ENCODE results near the gene SSH2.

SSH2 gene

GRCh38 chr17:29627951-29628350, 302.1 kb downstream of the SSH2 start:
- H3K9me3 ChIP-seq (ENCODE audit: control insufficient read depth, low read length) = no peaks in the 10 kb centered on the region
- DNase-seq = no peak
- H3K36me3 ChIP-seq (ENCODE audit: control insufficient read depth, insufficient read depth, low read length) = peaks cover 33% of the 10 kb centered on the region
- no peak overlapping the region for H3K27ac ChIP-seq (ENCODE audit: insufficient read depth, low read length, poor library complexity, severe bottlenecking)
- H3K4me1 ChIP-seq (ENCODE audit: control insufficient read depth, insufficient read depth, low read length, poor library complexity, severe bottlenecking) = peaks cover 1% of the 10 kb centered on the region
- H3K4me3 ChIP-seq (ENCODE audit: insufficient read depth, low read depth, low read length, poor library complexity, severe bottlenecking) = no peak overlapping the region
- H3K27me3 ChIP-seq (replicated peaks; ENCODE audit: control insufficient read depth, insufficient read depth, low read length, poor library complexity, severe bottlenecking) = no peaks in the 10 kb centered on the region

GRCh38 chr17:29625037-29625750, 304.8 kb downstream of the SSH2 start:
- Histone ChIP-seq H3K27ac (ENCODE audit: insufficient read depth, low read length, poor library complexity, severe bottlenecking) (no peak overlapping the region), H3K9me3 (ENCODE audit: control insufficient read depth, low read length) (no peaks in the 10 kb centered on the region), H3K4me3 (ENCODE audit: insufficient read depth, low read depth, low read length, poor library complexity, severe bottlenecking) (no peak overlapping the region), H3K36me3 (ENCODE audit: control insufficient read depth, insufficient read depth, low read length) (peaks cover 5% of the 10 kb centered on the region), H3K4me1 (ENCODE audit: control insufficient read depth, insufficient read depth, low read length, poor library complexity, severe bottlenecking) (peaks cover 13% of the 10 kb centered on the region), H3K27me3 (replicated peaks; ENCODE audit: control insufficient read depth, insufficient read depth, low read length, poor library complexity, severe bottlenecking) (no peaks in the 10 kb centered on the region)
- DNase-seq = no peak

- H3K36me3 ChIP-seq (ENCODE audit: control insufficient read depth, insufficient read depth, low read length) = peaks cover 4% of the 10 kb centered on the region
- H3K9me3 ChIP-seq (ENCODE audit: control insufficient read depth, low read length) = no peaks in the 10 kb centered on the region
- no peak overlapping the region for H3K27ac ChIP-seq (ENCODE audit: insufficient read depth, low read length, poor library complexity, severe bottlenecking)
- peaks cover 13% of the 10 kb centered on the region for H3K4me1 ChIP-seq (ENCODE audit: control insufficient read depth, insufficient read depth, low read length, poor library complexity, severe bottlenecking)
- no peaks in the 10 kb centered on the region for H3K27me3 ChIP-seq (replicated peaks; ENCODE audit: control insufficient read depth, insufficient read depth, low read length, poor library complexity, severe bottlenecking)
- no peak for DNase-seq
- no peak overlapping the region for H3K4me3 ChIP-seq (ENCODE audit: insufficient read depth, low read depth, low read length, poor library complexity, severe bottlenecking)
Measured at GRCh38 chr17:29624586-29624985, 305.4 kb downstream of the SSH2 start.

GRCh38 chr17:29623283-29623647, 306.8 kb downstream of the SSH2 start:
- H3K4me1 ChIP-seq (ENCODE audit: control insufficient read depth, insufficient read depth, low read length, poor library complexity, severe bottlenecking) = peaks cover 15% of the 10 kb centered on the region

GRCh38 chr17:29622337-29623282, 307.4 kb downstream of the SSH2 start, which contains the start of gene CORO6:
TSS of gene CORO6 (minus strand) at chr17:29622912. CDS start at chr17:29621421, 1,491 bp downstream.
- Histone ChIP-seq H3K9me3 (ENCODE audit: control insufficient read depth, low read length) (no peaks in the 10 kb centered on the region), H3K36me3 (ENCODE audit: control insufficient read depth, insufficient read depth, low read length) (no peaks in the 10 kb centered on the region), H3K27me3 (replicated peaks; ENCODE audit: control insufficient read depth, insufficient read depth, low read length, poor library complexity, severe bottlenecking) (no peaks in the 10 kb centered on the region), H3K4me3 (ENCODE audit: insufficient read depth, low read depth, low read length, poor library complexity, severe bottlenecking) (peak within 1 kb of the TSS; percentile 79), H3K4me1 (ENCODE audit: control insufficient read depth, insufficient read depth, low read length, poor library complexity, severe bottlenecking) (peaks cover 21% of the 10 kb centered on the region), H3K27ac (ENCODE audit: insufficient read depth, low read length, poor library complexity, severe bottlenecking) (no peak within 1 kb of the TSS)
- peak; percentile 50 to 61 (median 54) for DNase-seq

More at GRCh38 chr17:29623283-29623647, 306.8 kb downstream of the SSH2 start:
- Histone ChIP-seq H3K27me3 (replicated peaks; ENCODE audit: control insufficient read depth, insufficient read depth, low read length, poor library complexity, severe bottlenecking) (no peaks in the 10 kb centered on the region), H3K4me3 (ENCODE audit: insufficient read depth, low read depth, low read length, poor library complexity, severe bottlenecking) (peak overlapping the region; percentile 79), H3K36me3 (ENCODE audit: control insufficient read depth, insufficient read depth, low read length) (no peaks in the 10 kb centered on the region), H3K9me3 (ENCODE audit: control insufficient read depth, low read length) (no peaks in the 10 kb centered on the region), H3K27ac (ENCODE audit: insufficient read depth, low read length, poor library complexity, severe bottlenecking) (no peak overlapping the region)
- DNase-seq = no peak

- H3K4me3 ChIP-seq (ENCODE audit: insufficient read depth, low read depth, low read length, poor library complexity, severe bottlenecking) = peak overlapping the region; percentile 79
- H3K4me1 ChIP-seq (ENCODE audit: control insufficient read depth, insufficient read depth, low read length, poor library complexity, severe bottlenecking) = peaks cover 30% of the 10 kb centered on the region
- H3K27ac ChIP-seq (ENCODE audit: insufficient read depth, low read length, poor library complexity, severe bottlenecking) = no peak overlapping the region
- no peaks in the 10 kb centered on the region for H3K27me3 ChIP-seq (replicated peaks; ENCODE audit: control insufficient read depth, insufficient read depth, low read length, poor library complexity, severe bottlenecking)
- H3K36me3 ChIP-seq (ENCODE audit: control insufficient read depth, insufficient read depth, low read length) = no peaks in the 10 kb centered on the region
- H3K9me3 ChIP-seq (ENCODE audit: control insufficient read depth, low read length) = no peaks in the 10 kb centered on the region
- DNase-seq = no peak
Measured at GRCh38 chr17:29621751-29622194, 308.3 kb downstream of the SSH2 start.

- peaks cover 38% of the 10 kb centered on the region for H3K4me1 ChIP-seq (ENCODE audit: control insufficient read depth, insufficient read depth, low read length, poor library complexity, severe bottlenecking)
- H3K4me3 ChIP-seq (ENCODE audit: insufficient read depth, low read depth, low read length, poor library complexity, severe bottlenecking) = no peak overlapping the region
- no peak for DNase-seq
- H3K27ac ChIP-seq (ENCODE audit: insufficient read depth, low read length, poor library complexity, severe bottlenecking) = no peak overlapping the region
- no peaks in the 10 kb centered on the region for H3K36me3 ChIP-seq (ENCODE audit: control insufficient read depth, insufficient read depth, low read length)
- H3K9me3 ChIP-seq (ENCODE audit: control insufficient read depth, low read length) = no peaks in the 10 kb centered on the region
- H3K27me3 ChIP-seq (replicated peaks; ENCODE audit: control insufficient read depth, insufficient read depth, low read length, poor library complexity, severe bottlenecking) = no peaks in the 10 kb centered on the region
Measured at GRCh38 chr17:29620779-29621500, 309.1 kb downstream of the SSH2 start.

GRCh38 chr17:29620271-29620670, 309.8 kb downstream of the SSH2 start:
- Histone ChIP-seq H3K36me3 (ENCODE audit: control insufficient read depth, insufficient read depth, low read length) (no peaks in the 10 kb centered on the region), H3K4me1 (ENCODE audit: control insufficient read depth, insufficient read depth, low read length, poor library complexity, severe bottlenecking) (peaks cover 45% of the 10 kb centered on the region), H3K27me3 (replicated peaks; ENCODE audit: control insufficient read depth, insufficient read depth, low read length, poor library complexity, severe bottlenecking) (no peaks in the 10 kb centered on the region), H3K4me3 (ENCODE audit: insufficient read depth, low read depth, low read length, poor library complexity, severe bottlenecking) (no peak overlapping the region), H3K27ac (ENCODE audit: insufficient read depth, low read length, poor library complexity, severe bottlenecking) (no peak overlapping the region), H3K9me3 (ENCODE audit: control insufficient read depth, low read length) (no peaks in the 10 kb centered on the region)
- DNase-seq = no peak

- Histone ChIP-seq H3K27ac (ENCODE audit: insufficient read depth, low read length, poor library complexity, severe bottlenecking) (no peak overlapping the region), H3K4me3 (ENCODE audit: insufficient read depth, low read depth, low read length, poor library complexity, severe bottlenecking) (no peak overlapping the region), H3K36me3 (ENCODE audit: control insufficient read depth, insufficient read depth, low read length) (no peaks in the 10 kb centered on the region), H3K4me1 (ENCODE audit: control insufficient read depth, insufficient read depth, low read length, poor library complexity, severe bottlenecking) (peaks cover 55% of the 10 kb centered on the region), H3K27me3 (replicated peaks; ENCODE audit: control insufficient read depth, insufficient read depth, low read length, poor library complexity, severe bottlenecking) (no peaks in the 10 kb centered on the region), H3K9me3 (ENCODE audit: control insufficient read depth, low read length) (no peaks in the 10 kb centered on the region)
- DNase-seq = no peak
Measured at GRCh38 chr17:29619251-29619650, 310.8 kb downstream of the SSH2 start.
